Motor neuron (in vitro differentiated cells): ENCODE data around the gene TPST1. TPM values are rescaled to one million over a fixed set of nuclear protein-coding genes. Genes with fewer than 3 reads are reported as not detected.
"Not testable (repeated sequence)": the region's sequence is repeated elsewhere in the genome, so short reads cannot be mapped to it uniquely, and the experiment has no call there.

ENCODE experiments used
- ATAC-seq, 8 experiments: fragments of 200-7000 bp; cut with Tn5 transposase; replicated peaks in 6 of 8; 2 replicates each; pipeline ENCODE4 v1.8.0; 2021; ENCODE audit warnings: mild to moderate bottlenecking in 8 of 8, moderate library complexity in 8 of 8
- H3K27ac ChIP-seq, 2 donors: fragments of 250-450 bp; sonication (Bioruptor Pico); 2 replicates each; pipeline ENCODE4 v1.9.0; 2021; ENCODE audit warnings: antibody characterized with exemption in 2 of 2, mild to moderate bottlenecking in 2 of 2, moderate library complexity in 1 of 2
- H3K4me1 ChIP-seq, 2 donors: fragments of 250-450 bp; sonication (Bioruptor Pico); replicated peaks in 1 of 2; 2 replicates each; pipeline ENCODE4 v1.6.1; 2021; ENCODE audit warnings: antibody characterized with exemption in 2 of 2, mild to moderate bottlenecking in 2 of 2, moderate library complexity in 1 of 2
- H3K4me3 ChIP-seq, 5 donors: fragments of 250-450 bp; sonication (Bioruptor Pico); 2 replicates each; pipeline ENCODE4 v1.9.0; 2021; ENCODE audit warnings: antibody characterized with exemption in 5 of 5, mild to moderate bottlenecking in 5 of 5, moderate library complexity in 4 of 5
- WGBS, 10 experiments: fragments of 450-650 bp; shearing (Covaris generic); methylation state at CpG; one replicate each; pipeline ENCODE4 v1.0.0; 2022; 5-methylcytosine and 5-hydroxymethylcytosine counted together
- in situ Hi-C, 9 experiments: fragments of 400-800 bp; cut with MboI; loops; one replicate each; pipeline ENCODE4 v1.15.0; 2021; ENCODE audit warnings: low sequenced_read_pairs in 9 of 9, low pct_unique_long_range_greater_than_20kb in 2 of 9; ENCODE audit not compliant: unreplicated experiment in 9 of 9
- total RNA-seq, 8 experiments: library from RNA; unstranded; fragments of 300-600 nt; gene quantifications; 2 replicates each; pipeline versions ENCODE4 v1.2.3 to v1.2.4, GENCODE V29; 2022

The TPST1 gene
- total RNA-seq, 8 experiments from 2014 or later: 6.1 to 67.1 (median 28.8) TPM

- H3K27ac ChIP-seq, in situ Hi-C loops, H3K4me1 ChIP-seq, H3K4me3 ChIP-seq: not testable (repeated sequence)
- WGBS, 10 experiments: 73 to 100% (median 86%) methylated on average over 1 to 3 of the region's 5 CpGs; no CpG with 5 or more reads in 4 of the 10 experiments
- ATAC-seq: peak in 2 of 8 experiments; percentile 63 to 82
Measured at GRCh38 chr7:66398841-66399240, 193.7 kb downstream of the TPST1 start.

DNA sequence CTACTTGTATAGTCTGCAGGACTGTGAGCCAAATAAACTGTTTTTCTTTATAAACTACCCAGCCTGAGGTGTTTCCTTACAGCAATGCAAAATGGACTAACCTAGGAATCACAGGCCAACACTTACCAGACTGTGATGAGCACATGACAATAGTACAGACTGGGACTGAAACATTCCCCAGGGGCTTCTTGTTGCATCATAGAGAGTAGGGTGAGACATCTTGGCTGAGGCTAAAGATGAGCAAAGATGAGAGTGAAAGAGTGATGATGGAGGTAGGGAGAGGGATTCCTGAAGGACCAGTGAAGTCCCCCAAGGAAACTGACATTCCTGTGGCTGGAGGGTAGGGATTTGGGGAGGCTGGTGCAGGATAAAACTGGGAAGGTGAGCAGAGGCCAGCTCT, 194.4 kb downstream of the TPST1 start:
- peaks cover 0 to 2% of the 10 kb centered on the region in 2 donors for H3K4me1 ChIP-seq
- ATAC-seq: no peak
- H3K27ac ChIP-seq: no peak overlapping the region
- H3K4me3 ChIP-seq: no peak overlapping the region
- in situ Hi-C loops: no loop called here

GRCh38 chr7:66400400-66400799, 195.3 kb downstream of the TPST1 start:
- no peak overlapping the region for H3K27ac ChIP-seq
- 50 to 100% (median 87%) methylated on average over 1 to 3 of the region's 3 CpGs; no CpG with 5 or more reads in 2 of the 10 experiments for WGBS, 10 experiments
- peaks cover 0 to 5% of the 10 kb centered on the region in 2 donors for H3K4me1 ChIP-seq
- ATAC-seq: no peak
- in situ Hi-C loops: no loop called here
- H3K4me3 ChIP-seq: no peak overlapping the region

DNA sequence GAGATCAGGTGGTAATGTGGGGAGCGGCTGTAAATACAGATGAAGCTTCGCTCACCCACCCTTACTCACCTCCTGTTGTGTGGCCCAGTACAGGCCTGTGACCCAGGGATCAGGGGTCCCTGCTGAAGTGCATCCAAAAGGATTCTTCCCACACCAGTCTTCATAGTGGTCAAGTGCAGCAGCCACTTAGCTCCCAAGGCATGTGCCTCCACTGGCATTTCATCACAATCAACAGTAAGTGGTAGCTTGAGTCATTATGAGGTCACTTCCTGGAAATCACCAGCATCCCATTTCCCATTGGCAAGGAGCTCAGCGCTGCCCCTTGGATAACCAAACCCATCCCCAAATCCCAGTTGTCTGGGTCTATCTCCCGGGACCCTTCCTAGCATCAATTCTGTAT, 196.0 kb downstream of the TPST1 start:
- in situ Hi-C loops, H3K4me3 ChIP-seq, ATAC-seq, H3K4me1 ChIP-seq, H3K27ac ChIP-seq: not testable (repeated sequence)
- WGBS, 10 experiments: 83 to 100% (median 100%) methylated on average over 1 to 4 of the region's 4 CpGs; no CpG with 5 or more reads in 3 of the 10 experiments

- H3K27ac ChIP-seq, H3K4me3 ChIP-seq, H3K4me1 ChIP-seq, in situ Hi-C loops, ATAC-seq: not testable (repeated sequence)
- 80 to 100% (median 92%) methylated on average over 1 to 3 of the region's 3 CpGs; no CpG with 5 or more reads in 6 of the 10 experiments for WGBS, 10 experiments
Measured at GRCh38 chr7:66401932-66402331, 196.8 kb downstream of the TPST1 start.

GRCh38 chr7:66403564-66403963, 198.4 kb downstream of the TPST1 start:
- peaks cover 0 to 5% of the 10 kb centered on the region in 2 donors for H3K4me1 ChIP-seq
- 68 to 100% (median 93%) methylated on average over 1 to 4 of the region's 4 CpGs; no CpG with 5 or more reads in 3 of the 10 experiments for WGBS, 10 experiments
- no peak for ATAC-seq
- no peak overlapping the region for H3K4me3 ChIP-seq
- in situ Hi-C loops: no loop called here
- H3K27ac ChIP-seq: no peak overlapping the region

- peaks cover 3 to 5% of the 10 kb centered on the region in 2 donors for H3K4me1 ChIP-seq
- 0 to 100% (median 84%) methylated on average over 1 to 3 of the region's 4 CpGs; no CpG with 5 or more reads in 4 of the 10 experiments for WGBS, 10 experiments
- H3K4me3 ChIP-seq: no peak overlapping the region
- ATAC-seq: no peak
- H3K27ac ChIP-seq: no peak overlapping the region
- in situ Hi-C loops: no loop called here
Measured at GRCh38 chr7:66409493-66409892, 204.4 kb downstream of the TPST1 start.

Other genes with a start within 250 kb of the TPST1 start
- 10 to 100 TPM in 7 of 8 experiments, 1 to 10 TPM in 1; 9.9 to 48.5 (median 18.0) TPM for gene GUSB, start 223.1 kb upstream of the TPST1 start, total RNA-seq
- 10 to 100 TPM in 5 of 8 experiments, 1 to 10 TPM in 3; 5.5 to 20.2 (median 12.3) TPM for gene ASL, start 129.5 kb upstream of the TPST1 start, total RNA-seq
- 10 to 100 TPM; 16.3 to 34.0 (median 21.4) TPM for gene CRCP, start 90.5 kb upstream of the TPST1 start, total RNA-seq